ENCODE data around the gene LCP1.
"Not testable (repeated sequence)": the region's sequence is repeated elsewhere in the genome, so short reads cannot be mapped to it uniquely, and the experiment has no call there.

Gene LCP1, protein sequence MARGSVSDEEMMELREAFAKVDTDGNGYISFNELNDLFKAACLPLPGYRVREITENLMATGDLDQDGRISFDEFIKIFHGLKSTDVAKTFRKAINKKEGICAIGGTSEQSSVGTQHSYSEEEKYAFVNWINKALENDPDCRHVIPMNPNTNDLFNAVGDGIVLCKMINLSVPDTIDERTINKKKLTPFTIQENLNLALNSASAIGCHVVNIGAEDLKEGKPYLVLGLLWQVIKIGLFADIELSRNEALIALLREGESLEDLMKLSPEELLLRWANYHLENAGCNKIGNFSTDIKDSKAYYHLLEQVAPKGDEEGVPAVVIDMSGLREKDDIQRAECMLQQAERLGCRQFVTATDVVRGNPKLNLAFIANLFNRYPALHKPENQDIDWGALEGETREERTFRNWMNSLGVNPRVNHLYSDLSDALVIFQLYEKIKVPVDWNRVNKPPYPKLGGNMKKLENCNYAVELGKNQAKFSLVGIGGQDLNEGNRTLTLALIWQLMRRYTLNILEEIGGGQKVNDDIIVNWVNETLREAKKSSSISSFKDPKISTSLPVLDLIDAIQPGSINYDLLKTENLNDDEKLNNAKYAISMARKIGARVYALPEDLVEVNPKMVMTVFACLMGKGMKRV

DNA sequence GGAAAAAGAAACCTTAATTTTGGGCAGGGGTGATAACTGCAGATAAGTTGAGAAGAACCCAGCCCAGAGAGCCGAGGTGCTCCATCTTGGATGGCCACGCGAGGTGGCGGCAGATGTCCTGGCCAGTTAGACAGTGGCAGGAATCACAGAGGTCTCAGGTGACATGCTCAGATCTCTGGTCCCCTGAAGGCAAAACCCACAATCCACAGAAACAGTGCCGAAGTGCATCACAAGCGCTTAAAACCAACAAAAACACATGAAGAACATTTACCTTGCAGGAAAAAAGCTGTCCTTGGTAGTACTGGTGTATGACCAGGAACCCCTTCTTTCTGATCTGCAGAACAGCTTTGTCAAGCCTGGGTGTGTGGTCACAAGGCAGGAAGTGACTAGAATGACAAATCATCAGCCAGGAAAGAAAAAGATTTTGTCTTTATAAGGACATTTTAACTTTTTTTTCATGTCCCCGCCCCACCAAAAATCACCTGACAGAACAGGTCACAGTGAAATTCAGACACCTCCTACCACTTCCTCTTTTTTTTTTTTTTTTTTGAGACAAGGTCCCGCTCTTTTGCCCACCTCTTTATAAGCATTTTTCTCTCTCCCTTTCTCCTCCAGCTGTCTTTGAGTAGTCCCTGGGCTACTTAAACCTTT is at the start of gene LCP1:
TSS of gene LCP1 (minus strand) at position 338 of the 651 bp plus-strand sequence. CDS start 22,515 bp downstream, outside the sequence.
- Histone ChIP-seq H3K36me3 (ENCODE audit: control insufficient read depth, insufficient read depth, low read length) (no peaks in the 10 kb centered on the region), H3K4me3 (ENCODE audit: low read depth, low read length) (peak within 1 kb of the TSS; percentile 40; the same call in 1 of the 2 replicates), H3K9ac (ENCODE audit: low read length) (peak within 1 kb of the TSS; percentile 78), H3K4me1 (ENCODE audit: control insufficient read depth, insufficient read depth, low read length) (peaks cover 11% of the 10 kb centered on the region; the same call in 1 of the 2 replicates), H3K27ac (ENCODE audit: low read depth, low read length) (no peak within 1 kb of the TSS), H3K9me3 (ENCODE audit: control insufficient read depth, insufficient read depth, low read depth, low read length) (no peaks in the 10 kb centered on the region), H3K27me3 (ENCODE audit: control insufficient read depth, insufficient read depth, low read length) (no peaks in the 10 kb centered on the region)

DNA sequence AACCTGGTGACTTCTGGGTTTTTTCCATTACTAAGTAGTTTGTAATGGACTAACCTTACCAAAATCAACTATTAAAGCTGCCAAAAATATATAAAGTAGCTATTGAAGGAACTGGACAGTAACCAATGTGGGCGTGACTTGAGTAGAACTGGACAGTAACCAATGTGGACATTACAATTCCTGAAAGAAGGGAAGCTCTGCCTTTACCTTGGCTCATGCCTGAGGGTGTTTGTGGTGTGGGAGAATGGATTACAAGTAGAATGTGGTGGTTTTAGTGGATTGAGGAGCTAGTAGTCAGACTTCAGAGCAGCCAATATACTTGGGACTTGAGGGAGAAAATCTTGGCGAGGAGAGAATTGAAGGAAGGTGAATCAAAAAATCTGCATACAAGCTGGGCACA is 47.3 kb upstream of the LCP1 start:
- Histone ChIP-seq H3K9ac (ENCODE audit: low read length) (no peak overlapping the region), H3K4me3 (ENCODE audit: low read depth, low read length) (no peak overlapping the region), H3K4me1 (ENCODE audit: control insufficient read depth, insufficient read depth, low read length) (no peaks in the 10 kb centered on the region), H3K27me3 (ENCODE audit: control insufficient read depth, insufficient read depth, low read length) (no peaks in the 10 kb centered on the region), H3K9me3 (ENCODE audit: control insufficient read depth, insufficient read depth, low read depth, low read length) (0 out of 2 replicates have a peak, but pooled peaks cover 2% of the 10 kb centered on the region), H3K36me3 (ENCODE audit: control insufficient read depth, insufficient read depth, low read length) (no peaks in the 10 kb centered on the region), H3K27ac (ENCODE audit: low read depth, low read length) (no peak overlapping the region)

DNA sequence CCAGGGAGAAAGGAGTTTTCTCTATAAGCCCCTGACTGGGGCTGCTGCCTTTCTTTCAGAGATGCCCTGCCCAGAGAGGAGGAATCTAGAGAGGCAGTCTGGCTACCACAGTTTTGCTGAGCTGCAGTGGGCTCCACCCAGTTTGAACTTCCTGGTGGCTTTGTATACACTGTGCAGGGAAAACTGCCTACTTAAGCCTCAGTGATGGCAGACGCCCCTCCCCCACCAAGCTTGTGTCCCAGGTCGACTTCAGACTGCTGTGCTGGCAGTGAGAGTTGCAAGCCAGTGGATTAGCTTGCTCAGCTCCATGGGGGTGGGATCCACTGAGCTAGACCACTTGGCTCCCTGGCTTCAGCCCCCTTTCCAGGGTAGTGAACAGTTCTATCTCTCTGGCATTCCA is 38.3 kb upstream of the LCP1 start:
- H3K9me3 ChIP-seq (ENCODE audit: control insufficient read depth, insufficient read depth, low read depth, low read length); H3K4me1 ChIP-seq (ENCODE audit: control insufficient read depth, insufficient read depth, low read length); H3K27me3 ChIP-seq (ENCODE audit: control insufficient read depth, insufficient read depth, low read length); H3K36me3 ChIP-seq (ENCODE audit: control insufficient read depth, insufficient read depth, low read length); H3K4me3 ChIP-seq (ENCODE audit: low read depth, low read length); H3K27ac ChIP-seq (ENCODE audit: low read depth, low read length); H3K9ac ChIP-seq (ENCODE audit: low read length): not testable (repeated sequence)

DNA sequence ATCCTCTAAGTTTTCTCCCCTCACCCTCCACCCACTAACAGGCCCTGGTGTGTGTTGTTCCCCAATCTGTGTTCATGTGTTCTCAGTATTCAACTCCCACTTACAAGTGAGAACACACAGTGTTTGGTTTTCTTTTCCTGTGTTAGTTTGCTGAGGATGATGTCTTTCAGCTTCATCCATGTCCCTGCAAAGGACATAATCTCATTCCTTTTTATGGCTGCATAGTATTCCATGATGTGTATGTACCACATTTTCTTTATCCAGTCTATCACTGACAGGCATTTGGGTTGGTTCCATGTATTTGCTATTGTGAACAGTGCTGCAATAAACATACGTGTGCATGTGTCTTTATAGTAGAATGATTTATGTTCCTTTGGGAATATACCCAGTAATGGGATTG is 32.8 kb upstream of the LCP1 start:
- not testable (repeated sequence) for H3K9me3 ChIP-seq (ENCODE audit: control insufficient read depth, insufficient read depth, low read depth, low read length); H3K9ac ChIP-seq (ENCODE audit: low read length); H3K4me3 ChIP-seq (ENCODE audit: low read depth, low read length); H3K27ac ChIP-seq (ENCODE audit: low read depth, low read length); H3K4me1 ChIP-seq (ENCODE audit: control insufficient read depth, insufficient read depth, low read length); H3K36me3 ChIP-seq (ENCODE audit: control insufficient read depth, insufficient read depth, low read length)
- H3K27me3 ChIP-seq (ENCODE audit: control insufficient read depth, insufficient read depth, low read length), result peaks cover 18% of the 10 kb centered on the region

DNA sequence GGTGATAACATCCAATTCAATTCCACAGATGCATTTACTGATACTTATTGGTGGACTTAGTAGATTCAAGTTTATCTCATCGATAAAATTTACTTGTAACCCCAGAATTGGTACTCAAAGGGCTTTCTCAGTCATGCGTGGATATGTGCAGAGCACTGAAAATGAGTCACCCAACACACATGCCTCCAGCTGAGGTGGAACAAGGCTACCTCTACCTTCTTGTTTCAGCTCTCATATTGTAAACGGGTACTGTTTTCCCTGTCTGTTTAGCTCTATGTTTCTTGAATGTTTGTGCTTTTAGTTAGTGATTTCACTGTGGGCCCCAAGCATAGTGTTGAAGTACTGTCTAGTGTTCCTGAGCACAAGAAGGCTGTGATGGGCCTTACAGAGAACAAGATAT is 31.3 kb upstream of the LCP1 start:
- Histone ChIP-seq H3K4me1 (ENCODE audit: control insufficient read depth, insufficient read depth, low read length) (peaks cover 6% of the 10 kb centered on the region; the same call in 1 of the 2 replicates), H3K27me3 (ENCODE audit: control insufficient read depth, insufficient read depth, low read length) (peaks cover 18% of the 10 kb centered on the region), H3K9me3 (ENCODE audit: control insufficient read depth, insufficient read depth, low read depth, low read length) (no peaks in the 10 kb centered on the region)

DNA sequence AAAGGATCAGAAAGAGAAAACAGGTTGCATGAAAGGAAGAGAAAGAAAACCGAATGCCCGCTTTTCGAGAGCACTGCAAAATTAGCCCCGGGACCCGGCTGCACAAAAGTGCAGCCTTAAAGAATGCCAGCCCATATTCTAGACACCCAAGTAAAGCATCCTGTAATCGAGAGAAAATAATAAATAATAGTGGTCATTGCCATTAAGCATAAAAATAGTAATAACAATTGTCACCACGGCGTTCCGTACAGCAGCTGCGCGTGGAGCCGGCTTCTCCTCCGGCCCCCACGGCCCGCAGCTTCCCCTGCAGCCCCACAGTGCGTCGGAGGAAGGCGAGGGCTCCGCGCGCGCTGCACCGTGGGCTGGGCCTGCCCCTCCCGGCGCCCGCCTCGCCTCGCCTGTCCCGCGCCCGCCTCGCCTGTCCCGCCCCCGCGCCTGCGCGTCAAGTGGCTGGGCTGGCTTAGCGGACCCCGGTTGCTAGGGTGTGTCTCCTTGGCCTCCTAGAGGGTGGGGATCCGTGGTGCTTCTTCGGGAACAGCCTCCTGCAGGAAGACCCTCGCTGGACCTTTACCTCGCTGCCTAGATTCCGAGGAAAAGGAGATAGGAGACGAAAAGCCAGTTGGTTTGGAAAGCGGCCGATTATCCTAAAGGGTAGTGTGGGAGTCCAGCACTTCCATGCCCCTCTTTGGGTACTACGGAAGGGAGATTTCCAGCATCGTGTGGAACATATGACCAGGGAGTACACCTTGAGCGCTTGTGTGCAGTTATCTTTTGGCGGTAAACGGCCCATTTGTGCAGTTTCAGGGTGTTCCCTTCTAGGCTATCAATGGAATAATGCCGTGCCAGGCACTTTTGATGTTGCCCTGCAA is 29.7 kb upstream of the LCP1 start, which contains the start of gene LRRC63:
TSS of gene LRRC63 (plus strand) at position 446 of the 869 bp plus-strand sequence. CDS start 1,107 bp downstream, outside the sequence.
- peaks cover 6% of the 10 kb centered on the region; the same call in 1 of the 2 replicates for H3K4me1 ChIP-seq (ENCODE audit: control insufficient read depth, insufficient read depth, low read length)
- H3K4me3 ChIP-seq (ENCODE audit: low read depth, low read length), result peak within 1 kb of the TSS; percentile 66
- peaks cover 18% of the 10 kb centered on the region for H3K27me3 ChIP-seq (ENCODE audit: control insufficient read depth, insufficient read depth, low read length)
- H3K9me3 ChIP-seq (ENCODE audit: control insufficient read depth, insufficient read depth, low read depth, low read length), result no peaks in the 10 kb centered on the region
- no peak within 1 kb of the TSS for H3K27ac ChIP-seq (ENCODE audit: low read depth, low read length)
- no peaks in the 10 kb centered on the region for H3K36me3 ChIP-seq (ENCODE audit: control insufficient read depth, insufficient read depth, low read length)
- peak within 1 kb of the TSS; percentile 33 for H3K9ac ChIP-seq (ENCODE audit: low read length)

More for the DNA sequence above, 31.3 kb upstream of the LCP1 start:
- no peak overlapping the region for H3K4me3 ChIP-seq (ENCODE audit: low read depth, low read length)
- H3K36me3 ChIP-seq (ENCODE audit: control insufficient read depth, insufficient read depth, low read length), result no peaks in the 10 kb centered on the region
- no peak overlapping the region for H3K27ac ChIP-seq (ENCODE audit: low read depth, low read length)
- H3K9ac ChIP-seq (ENCODE audit: low read length), result no peak overlapping the region

DNA sequence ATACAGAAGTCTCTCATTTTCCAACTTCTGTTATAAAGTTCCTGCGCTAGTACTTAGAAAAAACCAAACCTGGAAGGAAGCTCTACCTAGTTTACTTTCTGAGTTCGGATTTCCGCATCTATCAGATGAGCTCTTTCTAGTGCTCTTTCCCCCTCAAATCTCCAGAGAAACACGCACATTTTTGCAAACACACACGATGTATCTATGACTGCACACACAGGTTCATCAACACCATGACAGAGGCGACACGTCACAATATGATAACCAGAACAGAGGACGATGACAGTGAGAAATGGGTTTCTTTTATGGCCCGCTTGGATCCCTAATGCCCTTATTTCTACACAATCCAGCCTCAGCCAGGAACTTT is 29.1 kb upstream of the LCP1 start:
- H3K27me3 ChIP-seq (ENCODE audit: control insufficient read depth, insufficient read depth, low read length), result peaks cover 18% of the 10 kb centered on the region
- no peaks in the 10 kb centered on the region for H3K36me3 ChIP-seq (ENCODE audit: control insufficient read depth, insufficient read depth, low read length)
- H3K9ac ChIP-seq (ENCODE audit: low read length), result no peak overlapping the region
- no peak overlapping the region for H3K27ac ChIP-seq (ENCODE audit: low read depth, low read length)
- no peaks in the 10 kb centered on the region for H3K9me3 ChIP-seq (ENCODE audit: control insufficient read depth, insufficient read depth, low read depth, low read length)
- H3K4me3 ChIP-seq (ENCODE audit: low read depth, low read length), result peak overlapping the region; percentile 66
- H3K4me1 ChIP-seq (ENCODE audit: control insufficient read depth, insufficient read depth, low read length), result peaks cover 6% of the 10 kb centered on the region; the same call in 1 of the 2 replicates

DNA sequence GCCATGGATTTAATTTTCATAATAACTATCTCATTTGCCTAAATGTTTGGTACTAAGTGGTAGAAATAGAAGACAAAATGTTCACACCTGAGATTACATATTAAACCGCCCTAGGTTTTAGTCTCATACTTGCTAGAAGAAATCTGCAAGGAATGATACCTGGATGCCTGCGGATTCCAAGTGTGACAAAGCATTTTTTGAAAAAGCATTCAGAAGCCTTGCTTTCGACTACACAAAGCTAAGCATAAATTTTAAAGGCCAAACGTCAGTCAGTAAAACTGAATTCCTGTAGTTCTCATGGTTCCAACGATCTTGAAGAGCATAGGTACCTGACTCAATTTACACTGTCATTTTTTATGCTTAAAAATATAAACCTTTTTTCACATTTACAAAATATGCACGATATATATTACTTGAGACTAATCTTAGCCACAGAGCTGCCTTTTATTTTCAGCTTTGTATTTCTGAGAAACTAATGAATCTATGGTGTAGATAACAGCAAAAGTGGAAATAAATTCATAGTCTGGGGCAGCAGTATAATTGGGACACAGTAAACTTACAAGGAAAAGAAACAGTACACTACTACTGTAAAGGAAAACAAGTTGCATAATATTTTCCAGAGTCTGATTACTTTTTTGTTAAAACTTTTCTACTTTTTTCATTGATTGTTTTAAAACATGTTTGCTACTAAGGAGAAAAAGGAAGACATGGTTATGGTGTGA is 28.5 kb upstream of the LCP1 start:
- H3K9ac ChIP-seq (ENCODE audit: low read length), result no peak overlapping the region
- no peaks in the 10 kb centered on the region for H3K36me3 ChIP-seq (ENCODE audit: control insufficient read depth, insufficient read depth, low read length)
- peak overlapping the region; percentile 66; the same call in 1 of the 2 replicates for H3K4me3 ChIP-seq (ENCODE audit: low read depth, low read length)
- no peaks in the 10 kb centered on the region for H3K9me3 ChIP-seq (ENCODE audit: control insufficient read depth, insufficient read depth, low read depth, low read length)
- H3K27ac ChIP-seq (ENCODE audit: low read depth, low read length), result no peak overlapping the region
- peaks cover 6% of the 10 kb centered on the region; the same call in 1 of the 2 replicates for H3K4me1 ChIP-seq (ENCODE audit: control insufficient read depth, insufficient read depth, low read length)
- H3K27me3 ChIP-seq (ENCODE audit: control insufficient read depth, insufficient read depth, low read length), result peaks cover 18% of the 10 kb centered on the region

DNA sequence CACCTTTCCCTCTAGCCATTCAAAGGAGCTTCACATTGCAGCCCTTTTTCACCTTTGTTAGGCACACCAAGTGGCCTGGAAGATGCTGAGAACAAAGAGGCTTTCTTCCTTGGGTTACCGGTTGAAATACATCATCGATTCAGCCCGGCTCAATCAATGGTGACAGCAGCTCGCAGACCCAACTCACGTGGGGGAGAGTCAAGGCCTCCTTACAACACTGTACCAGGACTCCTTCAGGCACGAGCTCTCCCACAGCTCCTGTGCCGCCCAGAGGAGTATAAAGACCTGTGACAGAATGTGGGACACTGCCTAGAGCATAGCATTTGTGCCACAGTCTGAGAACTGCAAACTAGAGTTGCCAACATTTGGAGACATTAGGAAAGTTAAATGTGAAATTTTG is 25.9 kb upstream of the LCP1 start:
- no peak overlapping the region for H3K27ac ChIP-seq (ENCODE audit: low read depth, low read length)
- H3K4me1 ChIP-seq (ENCODE audit: control insufficient read depth, insufficient read depth, low read length), result peaks cover 6% of the 10 kb centered on the region; the same call in 1 of the 2 replicates

DNA sequence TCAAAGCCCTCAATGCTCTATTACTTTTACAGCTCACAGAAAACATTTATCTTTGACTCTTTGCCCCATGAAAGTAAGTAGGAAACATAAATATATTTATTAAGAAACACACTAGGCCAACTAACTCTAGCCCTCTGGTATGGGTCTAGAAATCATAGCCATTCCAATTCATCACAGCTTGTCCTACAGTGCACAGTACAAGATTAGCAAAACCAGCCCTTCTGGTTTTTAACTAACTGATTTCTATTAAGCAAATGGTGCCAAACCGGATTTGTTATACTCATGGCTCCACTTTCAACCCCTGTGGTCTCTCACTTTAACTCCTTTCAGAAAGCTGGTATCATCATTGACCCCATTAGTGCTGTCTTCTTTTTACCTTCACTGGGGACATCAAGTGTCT is 24.2 kb upstream of the LCP1 start:
- Histone ChIP-seq H3K9ac (ENCODE audit: low read length) (no peak overlapping the region), H3K9me3 (ENCODE audit: control insufficient read depth, insufficient read depth, low read depth, low read length) (no peaks in the 10 kb centered on the region), H3K27me3 (ENCODE audit: control insufficient read depth, insufficient read depth, low read length) (peaks cover 8% of the 10 kb centered on the region; the same call in 1 of the 2 replicates), H3K4me3 (ENCODE audit: low read depth, low read length) (no peak overlapping the region), H3K27ac (ENCODE audit: low read depth, low read length) (no peak overlapping the region), H3K36me3 (ENCODE audit: control insufficient read depth, insufficient read depth, low read length) (no peaks in the 10 kb centered on the region), H3K4me1 (ENCODE audit: control insufficient read depth, insufficient read depth, low read length) (0 out of 2 replicates have a peak, but pooled peaks cover 3% of the 10 kb centered on the region)

More for the DNA sequence above, 25.9 kb upstream of the LCP1 start:
- no peaks in the 10 kb centered on the region for H3K9me3 ChIP-seq (ENCODE audit: control insufficient read depth, insufficient read depth, low read depth, low read length)
- H3K4me3 ChIP-seq (ENCODE audit: low read depth, low read length), result no peak overlapping the region
- no peaks in the 10 kb centered on the region for H3K36me3 ChIP-seq (ENCODE audit: control insufficient read depth, insufficient read depth, low read length)
- peaks cover 18% of the 10 kb centered on the region for H3K27me3 ChIP-seq (ENCODE audit: control insufficient read depth, insufficient read depth, low read length)
- H3K9ac ChIP-seq (ENCODE audit: low read length), result no peak overlapping the region
